Fibroblast of villous mesenchyme (primary cell): ENCODE measurements around the gene COL6A3. TPM values are rescaled to one million over a fixed set of nuclear protein-coding genes. Genes with fewer than 3 reads are reported as not detected.
A peak's percentile ranks its signal among the peaks of the same experiment; 100 is the strongest.

Experiments used
- DNase-seq: peaks from one replicate; pipeline ENCODE4 v3.0.0-alpha.2; 2010; ENCODE audit warnings: low read depth
- H3K4me3 ChIP-seq: 2 replicates; pipeline ENCODE4 v1.5.1; 2011; ENCODE audit warnings: low read depth, mild to moderate bottlenecking, low read length
- total RNA-seq: library from RNA; depleted of rRNA; stranded (reverse); fragments of >200 nt; gene quantifications from 2 replicates; pipeline ENCODE4 v1.2.3, GENCODE V29; 2012
- TF ChIP-seq, protein P1 (sequence below): IDR thresholded peaks from 2 replicates; pipeline ENCODE4 v1.5.1; 2012; ENCODE audit warnings: low read depth, mild to moderate bottlenecking, low read length; ENCODE audit not compliant: insufficient read depth

The COL6A3 gene
- total RNA-seq, 1 donor, result 1,329 TPM

DNA sequence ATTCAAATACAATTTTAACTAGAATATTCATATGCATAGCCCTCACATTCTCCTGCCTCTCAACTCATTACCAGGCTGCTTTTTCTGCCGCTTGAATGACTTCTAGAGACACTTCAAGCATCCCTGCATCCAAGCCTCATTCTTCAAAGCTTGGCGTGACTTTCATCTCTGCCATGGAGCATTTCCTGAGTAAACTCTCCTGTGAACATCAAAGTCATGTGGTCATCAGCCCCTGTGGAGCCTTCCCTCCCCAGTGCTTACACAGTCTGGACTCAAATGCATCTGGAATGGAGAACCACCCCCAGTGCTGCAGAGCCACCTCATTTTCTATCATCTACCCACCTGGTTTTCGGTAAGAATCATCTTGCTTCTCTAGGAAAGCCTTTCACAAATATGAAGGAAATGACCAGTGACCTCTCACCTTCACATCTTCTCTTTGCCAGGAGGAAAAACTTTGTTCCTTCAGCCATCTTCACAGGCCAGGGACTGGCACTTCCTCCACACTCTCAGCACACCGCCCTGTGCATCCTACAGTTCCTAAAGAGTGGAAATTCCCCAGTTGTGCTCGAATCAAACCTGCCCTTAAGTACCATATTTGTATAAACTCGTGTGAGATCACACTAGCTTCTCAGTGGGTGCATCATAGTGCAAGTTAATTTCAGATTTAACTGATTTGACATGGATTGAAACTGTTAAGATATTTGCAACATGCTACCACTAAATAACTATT, 116.4 kb downstream of the COL6A3 start:
- DNase-seq, result peak; percentile 28

DNA sequence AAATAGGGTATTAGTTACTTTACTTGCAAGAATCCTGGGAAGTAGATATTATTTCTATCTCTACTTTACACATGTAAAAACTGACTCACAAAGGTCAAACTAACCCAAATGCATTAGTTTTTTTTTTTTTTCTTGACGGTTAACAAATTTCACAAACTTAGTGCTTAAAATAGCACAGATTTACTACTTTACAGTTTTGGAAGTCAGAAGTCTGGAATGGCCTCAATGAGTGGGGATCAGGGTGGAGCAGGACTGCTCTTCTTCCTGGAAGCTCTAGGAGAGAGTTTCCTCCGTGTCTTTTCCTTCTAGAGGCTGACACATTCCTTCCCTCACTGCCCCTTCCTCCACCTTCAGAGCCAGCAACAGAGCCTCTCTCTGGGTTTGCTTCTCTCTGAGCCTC, 117.2 kb downstream of the COL6A3 start:
- H3K4me3 ChIP-seq, result no peak overlapping the region
- peak; percentile 89 for DNase-seq
- TF ChIP-seq, protein P1, sequence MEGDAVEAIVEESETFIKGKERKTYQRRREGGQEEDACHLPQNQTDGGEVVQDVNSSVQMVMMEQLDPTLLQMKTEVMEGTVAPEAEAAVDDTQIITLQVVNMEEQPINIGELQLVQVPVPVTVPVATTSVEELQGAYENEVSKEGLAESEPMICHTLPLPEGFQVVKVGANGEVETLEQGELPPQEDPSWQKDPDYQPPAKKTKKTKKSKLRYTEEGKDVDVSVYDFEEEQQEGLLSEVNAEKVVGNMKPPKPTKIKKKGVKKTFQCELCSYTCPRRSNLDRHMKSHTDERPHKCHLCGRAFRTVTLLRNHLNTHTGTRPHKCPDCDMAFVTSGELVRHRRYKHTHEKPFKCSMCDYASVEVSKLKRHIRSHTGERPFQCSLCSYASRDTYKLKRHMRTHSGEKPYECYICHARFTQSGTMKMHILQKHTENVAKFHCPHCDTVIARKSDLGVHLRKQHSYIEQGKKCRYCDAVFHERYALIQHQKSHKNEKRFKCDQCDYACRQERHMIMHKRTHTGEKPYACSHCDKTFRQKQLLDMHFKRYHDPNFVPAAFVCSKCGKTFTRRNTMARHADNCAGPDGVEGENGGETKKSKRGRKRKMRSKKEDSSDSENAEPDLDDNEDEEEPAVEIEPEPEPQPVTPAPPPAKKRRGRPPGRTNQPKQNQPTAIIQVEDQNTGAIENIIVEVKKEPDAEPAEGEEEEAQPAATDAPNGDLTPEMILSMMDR, result no peak

More for the DNA sequence above, 116.4 kb downstream of the COL6A3 start:
- H3K4me3 ChIP-seq, result no peak overlapping the region
- TF ChIP-seq, protein P1, result no peak

DNA sequence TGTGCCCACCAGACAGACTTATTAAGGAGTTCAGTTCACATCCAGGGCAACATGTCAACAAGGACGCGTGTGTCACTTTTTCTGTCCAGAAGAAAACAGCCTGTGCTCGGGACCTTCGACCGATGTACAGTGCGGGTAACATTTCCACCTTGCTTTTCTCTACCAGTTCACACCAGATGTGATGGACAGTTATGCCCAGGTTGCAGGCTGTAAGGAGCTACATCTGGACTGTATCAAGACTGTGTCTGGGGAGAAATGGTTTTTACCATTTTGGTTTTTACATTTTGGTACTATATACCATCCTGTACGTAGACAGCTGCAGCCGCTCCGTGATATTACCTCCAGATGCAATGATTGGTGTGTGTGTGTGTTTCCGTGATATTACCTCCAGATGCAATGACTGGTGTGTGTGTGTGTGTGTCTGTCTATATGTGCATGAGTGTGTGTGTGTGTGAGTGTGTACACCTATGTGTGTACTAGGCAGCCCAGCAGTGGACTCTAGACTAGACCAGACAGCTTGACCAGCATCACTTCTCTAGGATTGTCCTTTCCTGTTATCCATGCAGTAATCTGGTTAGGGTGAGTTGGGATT, 118.0 kb downstream of the COL6A3 start:
- TF ChIP-seq, protein P1, result no peak
- no peak overlapping the region for H3K4me3 ChIP-seq
- DNase-seq, result no peak

DNA sequence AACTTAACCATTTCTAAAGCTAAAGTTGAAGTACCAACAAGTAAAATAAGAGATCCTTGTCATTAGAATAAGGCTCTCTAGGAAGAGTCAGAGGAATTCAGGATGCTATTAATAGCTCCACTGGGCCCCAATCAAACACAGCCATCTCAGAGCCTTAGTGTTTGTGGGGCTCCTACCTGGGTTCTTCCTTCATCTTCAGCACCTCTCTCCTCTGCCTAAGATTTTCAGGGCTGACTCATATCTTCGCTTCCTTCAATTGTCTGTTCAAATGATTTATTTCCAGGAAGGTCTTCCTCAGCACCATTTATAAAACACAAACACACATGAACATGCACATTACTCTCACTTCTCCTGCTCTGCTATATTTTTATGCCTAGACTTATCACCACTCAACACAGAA, 119.5 kb downstream of the COL6A3 start:
- TF ChIP-seq, protein P1, result no peak
- DNase-seq, result no peak
- no peak overlapping the region for H3K4me3 ChIP-seq

DNA sequence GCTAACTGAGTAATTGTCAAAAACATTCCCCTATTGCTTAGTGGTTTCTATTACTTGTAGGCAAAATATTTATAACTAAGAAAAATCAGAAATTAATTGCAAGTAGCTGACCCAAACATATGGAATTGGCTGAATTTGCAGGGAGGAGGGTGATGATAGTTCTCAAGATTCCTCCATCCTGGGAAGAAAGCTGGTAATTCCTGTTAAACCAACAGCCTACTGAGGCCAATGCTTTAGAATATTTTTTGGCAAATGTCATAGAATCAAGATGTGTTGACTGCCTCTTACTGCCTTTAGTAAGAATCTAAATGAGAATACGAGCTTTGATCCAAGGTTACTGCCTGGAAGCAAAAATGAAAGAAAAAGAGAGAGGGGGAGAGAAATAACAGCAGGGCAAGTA, 120.0 kb downstream of the COL6A3 start:
- H3K4me3 ChIP-seq, result no peak overlapping the region
- peak; percentile 24 for DNase-seq
- TF ChIP-seq, protein P1, result no peak

DNA sequence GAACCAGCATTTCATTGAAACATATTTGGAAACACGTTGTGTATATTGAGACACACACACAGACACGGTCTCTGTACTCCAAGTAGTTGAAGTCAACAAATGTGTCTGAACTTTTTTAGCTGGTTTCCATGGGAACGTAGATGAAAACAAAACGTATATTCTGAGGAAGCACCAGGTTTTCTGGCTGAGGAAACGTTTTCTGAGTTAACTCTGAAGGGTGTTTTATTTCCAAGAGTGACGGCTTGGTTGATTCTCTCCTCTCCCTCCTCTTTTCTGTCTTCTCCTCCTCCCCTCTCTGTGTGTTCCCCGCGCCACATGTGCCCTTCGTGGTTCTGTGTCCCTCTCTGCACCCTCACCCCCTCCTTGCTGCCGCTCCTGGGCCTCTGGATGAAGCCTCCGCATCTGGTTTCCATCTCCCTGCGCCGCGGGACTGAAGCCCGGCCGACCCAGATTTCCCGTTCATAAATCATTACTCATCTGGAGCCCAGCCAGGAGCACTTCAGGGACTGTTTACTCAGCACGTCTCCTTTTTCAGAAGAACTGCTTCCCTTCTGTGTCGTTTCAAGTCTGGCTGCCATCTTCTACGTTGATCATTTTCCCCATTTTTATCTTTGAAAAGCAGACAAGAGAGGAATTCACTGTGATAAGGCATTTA, 122.7 kb downstream of the COL6A3 start:
- TF ChIP-seq, protein P1, result no peak
- DNase-seq, result peak; percentile 100
- no peak overlapping the region for H3K4me3 ChIP-seq
